Dermis microvascular lymphatic vessel endothelial cell (primary cell): ENCODE data around the gene PGRMC2. TPM values are rescaled to one million over a fixed set of nuclear protein-coding genes. Genes with fewer than 3 reads are reported as not detected.

Experiments
- DNase-seq, 2 donors: peaks; one replicate each; pipeline versions ENCODE4 v3.0.0 to v3.0.0-alpha.2; 2010; ENCODE audit warnings: low read depth in 2 of 2
- total RNA-seq: library from RNA; depleted of rRNA; stranded (reverse); fragments of >200 nt; gene quantifications from 2 replicates; pipeline ENCODE4 v1.2.1, GENCODE V29; 2014

Gene PGRMC2
- total RNA-seq, 1 donor from 2014 or later, result 13.4 TPM

GRCh38 chr4:128299848-128300247, 12.2 kb upstream of the PGRMC2 start:
- no peak for DNase-seq

GRCh38 chr4:128298852-128299251, 11.2 kb upstream of the PGRMC2 start:
- no peak for DNase-seq

GRCh38 chr4:128298146-128298758, 10.6 kb upstream of the PGRMC2 start:
- DNase-seq, result no peak

- DNase-seq, result no peak
Observed at GRCh38 chr4:128295255-128295654, 7.6 kb upstream of the PGRMC2 start.

- peak in 1 of 2 donors; percentile 12 for DNase-seq
Observed at GRCh38 chr4:128294464-128294863, 6.9 kb upstream of the PGRMC2 start.

GRCh38 chr4:128292349-128292748, 4.7 kb upstream of the PGRMC2 start:
- DNase-seq, result no peak

GRCh38 chr4:128291096-128291495, 3.5 kb upstream of the PGRMC2 start:
- DNase-seq, result no peak

- DNase-seq, result no peak
Observed at GRCh38 chr4:128290526-128290925, 2.9 kb upstream of the PGRMC2 start.

- no peak for DNase-seq
Observed at GRCh38 chr4:128289523-128290158, 2.0 kb upstream of the PGRMC2 start.

- peak in 1 of 2 donors; percentile 41 for DNase-seq
Observed at GRCh38 chr4:128288689-128289106, 1.1 kb upstream of the PGRMC2 start.

GRCh38 chr4:128287871-128288688, 467 bp upstream of the PGRMC2 start:
- DNase-seq, result peak; percentile 97 to 99

GRCh38 chr4:128286474-128287058, 1.0 kb downstream of the PGRMC2 start:
- DNase-seq, result peak in 1 of 2 donors; percentile 57

- no peak for DNase-seq
Observed at GRCh38 chr4:128285085-128285997, 2.3 kb downstream of the PGRMC2 start.

- no peak for DNase-seq
Observed at GRCh38 chr4:128284317-128284716, 3.3 kb downstream of the PGRMC2 start.

- no peak for DNase-seq
Observed at GRCh38 chr4:128283071-128283470, 4.5 kb downstream of the PGRMC2 start.

GRCh38 chr4:128282516-128282915, 5.1 kb downstream of the PGRMC2 start:
- DNase-seq, result no peak

GRCh38 chr4:128281354-128281753, 6.3 kb downstream of the PGRMC2 start:
- no peak for DNase-seq

GRCh38 chr4:128279624-128280225, 7.9 kb downstream of the PGRMC2 start:
- no peak for DNase-seq

GRCh38 chr4:128277856-128278255, 9.8 kb downstream of the PGRMC2 start:
- no peak for DNase-seq

- DNase-seq, result no peak
Observed at GRCh38 chr4:128275346-128275745, 12.3 kb downstream of the PGRMC2 start.

- no peak for DNase-seq
Observed at GRCh38 chr4:128271551-128271950, 16.1 kb downstream of the PGRMC2 start.
